Endothelial cell of hepatic sinusoid (primary cell): ENCODE results near the gene DES.

Experiments
- in situ Hi-C: cut with HindIII; loops from 2 replicates; pipeline ENCODE4 v1.10.0; 2017; ENCODE audit warnings: low sequenced_read_pairs

DES gene

DNA sequence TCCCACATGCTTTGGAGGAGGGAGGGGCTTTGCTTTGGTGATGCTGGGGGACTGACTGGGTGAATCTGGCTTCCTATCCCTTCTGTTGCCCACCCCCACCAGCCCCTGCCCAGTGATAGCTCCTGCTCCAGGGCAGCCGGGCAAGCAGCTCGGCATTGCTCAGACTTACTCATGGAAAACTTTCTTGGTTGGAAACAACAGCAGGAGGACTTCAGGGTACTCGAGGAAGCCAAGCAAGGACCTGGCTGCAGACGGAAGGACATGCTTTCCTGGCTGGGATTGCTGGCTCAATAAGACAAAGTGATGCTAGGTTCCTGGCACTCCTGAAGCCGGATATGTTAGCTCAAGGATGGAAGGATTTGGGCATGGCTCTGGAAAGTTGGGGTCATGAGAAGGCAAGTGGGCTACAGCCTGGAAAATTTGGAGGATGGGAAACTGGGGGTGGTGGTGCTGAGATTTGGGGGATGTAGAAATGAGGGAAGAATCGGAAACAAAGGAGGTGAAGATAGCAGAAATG, 19.6 kb downstream of the DES start:
- in situ Hi-C loops = no loop called here

DNA sequence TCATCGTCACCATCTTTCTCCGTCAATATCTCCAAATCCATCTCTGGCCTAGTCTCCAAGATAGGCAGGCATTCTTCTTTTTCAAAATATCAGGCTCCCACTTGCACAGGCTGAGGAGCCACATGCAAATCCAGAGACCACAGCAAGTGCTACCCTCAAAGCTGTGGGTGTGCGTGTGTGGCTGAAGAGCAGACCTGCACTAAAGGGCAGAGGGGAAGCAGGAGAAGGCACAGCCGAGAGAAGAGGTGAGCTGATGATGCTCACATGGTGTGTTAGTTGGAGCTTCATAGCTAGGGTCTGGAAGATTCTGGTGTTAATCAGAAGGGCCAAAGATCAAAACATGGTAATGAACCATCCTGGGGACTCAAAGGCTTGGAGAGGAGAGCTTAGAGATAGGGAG, 20.3 kb downstream of the DES start:
- in situ Hi-C loops = no loop called here

DNA sequence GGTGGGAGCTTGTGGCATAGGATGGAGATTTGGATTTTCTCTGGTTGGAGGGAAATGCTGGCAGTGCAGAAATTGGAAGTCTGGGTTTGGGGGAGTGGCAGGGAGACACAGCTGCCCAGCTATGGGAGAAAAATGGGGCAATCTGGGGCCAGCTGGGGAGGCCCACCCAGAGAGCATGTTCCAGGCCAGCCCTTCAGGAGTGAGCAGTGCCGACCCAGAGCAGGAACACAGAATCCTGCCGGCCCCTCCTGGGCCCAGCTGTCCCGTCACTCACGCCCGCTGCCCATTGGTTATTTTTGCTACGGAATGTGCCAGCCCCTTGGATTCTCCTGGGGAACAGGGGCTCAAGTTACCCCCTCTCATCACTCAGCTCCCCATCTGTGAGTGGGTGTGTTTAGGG, 21.3 kb downstream of the DES start:
- in situ Hi-C loops = no loop called here

DNA sequence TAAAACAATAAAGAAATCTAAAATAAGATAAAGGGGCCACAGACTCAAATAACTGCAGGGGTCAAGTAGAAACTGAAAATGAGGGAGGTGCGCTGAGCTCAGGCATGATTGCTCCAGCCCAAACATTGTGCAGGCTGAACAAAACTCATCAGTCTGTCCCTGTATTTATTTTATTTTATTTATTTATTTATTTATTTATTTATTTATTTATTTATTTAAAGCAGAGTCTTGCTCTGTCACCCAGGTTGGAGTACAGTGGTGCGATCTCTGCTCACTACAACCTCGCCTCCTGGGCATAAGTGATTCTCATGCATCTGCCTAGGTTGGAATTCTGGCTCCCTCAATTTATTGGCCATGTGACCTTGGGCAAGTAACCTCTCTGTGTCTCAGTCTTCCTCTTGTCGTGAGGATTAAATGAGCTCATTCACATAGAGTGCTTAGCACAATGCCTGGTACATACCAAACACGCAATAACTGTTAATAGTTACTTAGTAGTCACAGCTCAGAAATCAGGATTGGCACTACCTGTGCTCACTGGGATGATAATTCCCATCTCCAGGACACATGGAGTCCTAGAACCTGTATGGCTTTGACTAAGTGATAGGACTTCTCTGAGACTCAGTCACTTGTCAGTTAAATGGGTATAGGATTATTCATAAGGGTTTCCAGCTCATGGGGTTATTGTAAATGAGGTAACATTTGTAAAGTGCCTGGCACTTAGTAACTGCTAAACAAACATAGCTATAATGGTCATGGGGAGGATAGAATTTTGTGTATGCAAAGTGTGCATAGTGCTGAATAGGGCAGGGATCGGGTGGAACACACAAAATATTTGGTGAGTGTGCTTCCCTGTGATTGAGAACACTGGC, 22.4 kb downstream of the DES start:
- in situ Hi-C loops = loop anchor here (5.0 kb wide), 1 partner anchor 102 kb away; the partner anchor contains the start of genes CHPF and TMEM198

DNA sequence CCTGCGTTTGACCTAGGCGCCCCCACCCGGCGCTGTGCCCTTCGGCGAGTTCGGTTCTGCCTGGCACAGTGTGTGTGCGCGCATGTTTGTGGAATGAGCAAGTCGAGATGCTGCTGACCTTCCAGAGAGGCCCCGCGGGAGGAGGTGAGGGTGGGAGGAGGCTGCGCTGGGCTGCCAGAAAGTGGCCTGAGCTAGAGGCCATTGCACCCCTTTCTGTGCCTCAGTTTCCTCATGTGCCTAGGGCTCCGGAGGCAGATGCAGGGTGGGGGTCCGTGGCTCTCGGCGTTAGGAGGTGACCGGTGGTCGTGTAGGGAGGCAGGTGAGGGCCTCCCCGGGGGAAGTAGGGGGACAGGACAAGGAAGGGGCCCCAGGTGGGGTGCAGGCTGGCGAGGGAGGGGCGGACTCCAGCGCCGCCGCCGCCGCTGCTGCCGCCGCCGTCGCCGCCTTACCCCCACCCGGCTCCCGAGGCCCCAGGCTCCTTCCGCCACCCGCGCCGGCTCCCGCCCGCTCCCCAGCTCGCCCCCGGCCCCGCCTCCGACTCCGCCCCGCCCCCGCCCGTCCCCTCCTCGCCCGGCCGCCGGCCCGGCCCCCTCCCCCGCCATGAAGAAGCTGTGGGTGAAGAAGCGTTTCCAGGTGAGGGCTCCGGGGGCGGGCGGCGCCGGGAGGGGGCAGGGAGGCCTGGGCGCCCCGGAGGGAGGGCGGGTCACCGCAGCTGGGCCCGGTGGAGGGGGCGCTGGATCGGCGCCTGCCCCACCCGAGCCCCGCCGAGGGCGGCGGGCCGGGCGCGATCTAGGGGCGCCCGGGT, 23.5 kb downstream of the DES start:
- in situ Hi-C loops = loop anchor here (5.0 kb wide), 1 partner anchor 101 kb away; the partner anchor contains the start of genes CHPF and TMEM198

DNA sequence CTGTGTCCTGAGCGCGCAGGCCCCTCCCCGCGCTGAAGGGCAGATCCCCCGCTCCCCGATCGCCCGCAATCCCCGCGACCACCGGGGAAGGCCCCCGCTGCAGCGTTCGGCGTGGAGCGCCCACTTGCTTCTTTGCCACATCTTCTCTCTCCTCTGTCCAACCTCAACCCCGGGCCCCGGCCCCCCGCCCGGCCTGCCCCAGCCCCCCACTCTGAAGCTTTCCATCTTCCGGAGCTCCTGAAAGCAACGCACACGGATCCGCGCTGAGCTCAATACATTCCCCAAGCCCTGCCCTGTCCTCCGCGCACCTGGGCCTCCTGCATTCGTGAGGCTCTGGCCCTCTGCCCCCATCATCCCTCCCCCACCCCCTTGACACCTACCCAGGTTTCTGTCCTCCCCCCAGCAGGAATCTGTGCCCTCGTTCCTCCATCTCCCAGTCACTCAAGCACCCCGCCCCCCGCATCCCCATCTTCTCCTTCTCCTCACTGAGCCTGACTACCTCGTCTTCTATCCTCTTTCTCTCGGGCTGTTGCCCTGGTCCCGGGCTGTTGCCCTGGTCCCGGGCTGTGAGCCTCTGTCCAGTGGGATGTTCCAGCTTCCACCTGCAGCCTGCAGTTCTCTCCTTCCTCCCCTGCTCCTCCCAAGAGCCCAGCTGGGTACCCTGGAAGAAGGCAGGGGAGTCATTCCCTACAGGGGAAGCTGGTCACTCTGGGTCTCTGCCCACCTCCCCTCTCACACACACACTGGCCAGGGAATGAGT, 24.3 kb downstream of the DES start:
- in situ Hi-C loops = loop anchor here (5.0 kb wide), 1 partner anchor 100 kb away; the partner anchor contains the start of genes CHPF and TMEM198

DNA sequence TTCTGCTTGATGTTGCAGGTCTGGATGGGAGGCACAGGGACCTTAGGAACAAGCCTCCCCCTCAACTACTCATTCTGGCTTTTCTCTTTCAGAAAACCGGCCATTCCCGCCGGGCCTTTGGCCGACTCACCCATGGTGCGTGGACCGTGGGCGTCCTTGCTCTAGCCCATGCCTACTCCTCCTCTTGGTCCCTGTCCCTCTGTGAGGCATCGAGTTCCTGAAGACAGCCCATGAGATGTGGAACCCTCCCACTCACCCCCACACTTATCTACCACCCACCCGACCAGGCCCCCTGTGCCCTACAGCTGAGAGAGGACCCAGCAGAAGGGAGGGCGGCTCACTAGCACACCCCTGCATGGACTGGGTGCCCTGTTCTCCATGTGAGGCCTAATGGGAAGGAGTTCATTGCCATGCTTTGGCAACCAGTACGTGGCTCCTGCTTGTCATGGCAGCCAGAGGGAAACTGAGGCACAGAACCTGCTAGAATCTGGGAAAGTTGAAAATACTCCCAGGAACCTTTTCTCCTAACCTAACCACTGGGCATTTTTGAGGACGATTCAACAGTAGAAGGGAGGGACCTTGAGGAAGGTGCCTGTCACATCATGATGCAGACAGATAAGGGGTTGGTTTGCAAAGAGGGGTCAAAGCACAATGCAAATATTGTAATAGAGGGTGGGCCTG, 25.0 kb downstream of the DES start:
- in situ Hi-C loops = loop anchor here (5.0 kb wide), 1 partner anchor 99 kb away; the partner anchor contains the start of genes CHPF and TMEM198

DNA sequence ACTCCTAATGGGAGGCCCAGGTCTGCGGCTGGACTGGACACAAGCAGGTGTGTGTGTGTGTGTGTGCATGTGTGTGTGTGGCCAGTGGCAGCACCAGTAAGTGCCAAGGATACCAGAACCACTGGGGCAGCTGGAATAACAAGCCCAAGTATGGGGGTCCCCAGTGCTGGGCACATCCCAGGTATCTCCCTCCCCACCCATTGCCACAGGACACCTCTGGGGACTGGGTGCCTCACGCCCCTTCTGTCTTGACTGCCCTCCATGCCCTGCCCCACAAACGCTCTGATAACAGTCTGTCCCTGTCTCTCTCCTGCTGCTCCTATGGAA, 25.5 kb downstream of the DES start:
- in situ Hi-C loops = loop anchor here (5.0 kb wide), 1 partner anchor 99 kb away; the partner anchor contains the start of genes CHPF and TMEM198

DNA sequence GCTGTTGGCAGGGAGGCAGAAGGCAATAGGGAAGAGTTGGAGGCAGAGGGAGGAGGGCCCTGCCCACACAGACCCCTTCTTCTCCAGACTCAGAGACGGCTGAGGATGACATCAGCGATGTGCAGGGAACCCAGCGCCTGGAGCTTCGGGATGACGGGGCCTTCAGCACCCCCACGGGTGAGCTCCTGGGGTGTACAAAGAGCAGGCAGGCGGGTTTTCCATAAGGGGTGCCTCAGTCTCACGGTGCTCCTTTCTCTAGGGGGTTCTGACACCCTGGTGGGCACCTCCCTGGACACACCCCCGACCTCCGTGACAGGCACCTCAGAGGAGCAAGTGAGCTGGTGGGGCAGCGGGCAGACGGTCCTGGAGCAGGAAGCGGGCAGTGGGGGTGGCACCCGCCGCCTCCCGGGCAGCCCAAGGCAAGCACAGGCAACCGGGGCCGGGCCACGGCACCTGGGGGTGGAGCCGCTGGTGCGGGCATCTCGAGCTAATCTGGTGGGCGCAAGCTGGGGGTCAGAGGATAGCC, 26.5 kb downstream of the DES start:
- in situ Hi-C loops = loop anchor here (5.0 kb wide), 1 partner anchor 98 kb away; the partner anchor contains the start of genes CHPF and TMEM198

DNA sequence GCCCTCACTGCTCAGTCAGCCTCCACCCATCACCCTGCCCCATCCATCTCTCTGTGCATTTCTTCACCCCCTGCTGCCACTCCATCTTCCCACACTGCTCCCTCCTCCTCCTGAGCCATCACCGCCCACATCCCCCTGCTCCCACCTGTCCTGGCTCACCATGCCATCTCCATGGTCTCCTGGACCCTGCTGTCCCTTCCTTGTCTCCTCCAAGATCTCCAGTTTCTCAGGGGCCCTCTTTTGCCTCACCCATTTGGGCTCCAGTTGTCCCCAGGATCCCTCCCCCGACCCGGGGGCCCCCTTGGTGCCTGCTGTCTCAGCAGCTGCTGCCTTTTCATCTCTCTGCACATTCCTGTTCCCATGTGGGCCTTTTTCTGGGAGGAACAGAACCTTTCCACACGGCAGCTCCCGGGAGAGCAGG, 27.1 kb downstream of the DES start:
- in situ Hi-C loops = no loop called here

DNA sequence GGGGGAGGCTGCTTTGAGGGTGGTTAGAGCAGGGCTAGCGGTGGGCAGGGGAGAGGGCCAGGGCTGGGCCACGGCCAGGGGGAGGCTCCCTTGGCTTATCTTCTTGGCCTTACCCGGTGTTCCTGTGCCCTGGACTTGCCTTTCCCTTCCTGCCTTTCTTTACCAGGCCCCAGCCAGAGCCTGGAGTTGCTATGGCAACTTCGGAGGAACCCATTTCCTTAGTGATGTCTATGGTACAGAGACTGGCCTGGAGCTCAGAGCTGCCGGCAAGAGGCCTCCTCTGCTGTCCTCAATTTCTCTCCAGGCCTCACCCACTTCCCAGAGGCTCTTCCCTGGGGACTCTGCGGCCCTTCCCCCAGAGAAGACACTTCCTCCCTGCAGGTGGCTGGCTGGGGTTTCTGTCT, 27.9 kb downstream of the DES start:
- in situ Hi-C loops = no loop called here

DNA sequence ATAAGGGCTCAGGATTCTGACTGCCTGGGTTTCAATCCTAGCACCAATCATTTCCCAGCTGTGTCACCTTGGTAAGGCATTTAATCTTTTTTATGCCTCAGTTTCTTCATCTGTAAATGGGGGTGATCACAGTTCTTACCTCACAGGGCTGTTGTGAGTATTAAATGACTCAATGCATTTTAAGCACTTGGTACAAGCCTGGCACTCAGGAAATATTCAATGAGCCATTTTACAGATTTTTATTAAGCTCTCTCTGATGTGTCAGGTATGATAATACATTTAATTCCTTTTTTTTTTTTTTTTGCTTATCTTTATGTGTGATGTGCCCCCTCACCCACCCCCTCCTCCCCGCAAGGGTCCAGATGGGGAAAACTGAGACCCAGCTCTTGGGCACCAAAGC, 28.5 kb downstream of the DES start:
- in situ Hi-C loops = no loop called here

DNA sequence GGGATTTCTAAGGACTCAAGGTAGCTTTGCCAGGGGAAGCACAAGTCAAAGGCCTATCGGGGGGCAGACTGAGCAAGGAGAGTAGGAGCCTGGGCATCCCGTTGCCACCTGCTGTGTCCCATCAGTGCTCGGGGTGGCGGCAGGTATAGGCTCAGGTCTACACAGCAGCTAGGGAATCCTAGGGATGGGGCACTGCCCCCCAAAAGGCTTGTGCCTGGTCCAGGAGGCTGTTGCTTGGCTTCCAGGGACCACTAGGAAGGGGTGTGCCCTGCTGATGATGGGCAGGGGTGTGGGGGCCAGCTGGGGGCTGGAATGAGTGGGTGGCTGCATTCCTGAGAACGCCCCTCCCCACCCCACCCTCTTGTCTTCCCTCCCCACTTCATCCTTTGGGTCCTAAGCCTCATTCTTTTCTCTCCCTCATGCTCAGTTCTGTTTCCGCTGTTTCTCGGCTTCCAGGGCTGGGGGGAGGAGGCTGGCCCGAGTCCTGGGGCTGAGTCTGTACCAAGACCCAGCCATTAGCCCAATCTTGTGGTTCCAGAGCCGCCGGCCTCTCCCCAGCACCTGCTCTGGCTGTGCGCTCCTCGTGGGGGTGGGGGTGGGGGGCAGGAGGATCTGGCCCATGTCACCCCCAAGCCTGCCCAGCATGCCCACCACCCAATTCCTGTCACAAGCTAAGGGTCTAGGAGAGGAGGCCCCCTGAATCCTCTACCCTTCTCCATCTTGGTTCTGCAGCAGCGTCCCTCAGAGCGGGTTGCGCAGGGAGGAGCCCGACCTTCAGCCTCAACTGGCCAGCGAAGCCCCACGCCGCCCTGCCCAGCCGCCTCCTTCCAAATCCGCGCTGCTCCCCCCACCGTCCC, 29.3 kb downstream of the DES start:
- in situ Hi-C loops = no loop called here

DNA sequence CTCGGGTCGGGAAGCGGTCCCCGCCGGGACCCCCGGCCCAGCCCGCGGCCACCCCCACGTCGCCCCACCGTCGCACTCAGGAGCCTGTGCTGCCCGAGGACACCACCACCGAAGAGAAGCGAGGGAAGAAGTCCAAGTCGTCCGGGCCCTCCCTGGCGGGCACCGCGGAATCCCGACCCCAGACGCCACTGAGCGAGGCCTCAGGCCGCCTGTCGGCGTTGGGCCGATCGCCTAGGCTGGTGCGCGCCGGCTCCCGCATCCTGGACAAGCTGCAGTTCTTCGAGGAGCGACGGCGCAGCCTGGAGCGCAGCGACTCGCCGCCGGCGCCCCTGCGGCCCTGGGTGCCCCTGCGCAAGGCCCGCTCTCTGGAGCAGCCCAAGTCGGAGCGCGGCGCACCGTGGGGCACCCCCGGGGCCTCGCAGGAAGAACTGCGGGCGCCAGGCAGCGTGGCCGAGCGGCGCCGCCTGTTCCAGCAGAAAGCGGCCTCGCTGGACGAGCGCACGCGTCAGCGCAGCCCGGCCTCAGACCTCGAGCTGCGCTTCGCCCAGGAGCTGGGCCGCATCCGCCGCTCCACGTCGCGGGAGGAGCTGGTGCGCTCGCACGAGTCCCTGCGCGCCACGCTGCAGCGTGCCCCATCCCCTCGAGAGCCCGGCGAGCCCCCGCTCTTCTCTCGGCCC, 30.1 kb downstream of the DES start:
- in situ Hi-C loops = no loop called here

DNA sequence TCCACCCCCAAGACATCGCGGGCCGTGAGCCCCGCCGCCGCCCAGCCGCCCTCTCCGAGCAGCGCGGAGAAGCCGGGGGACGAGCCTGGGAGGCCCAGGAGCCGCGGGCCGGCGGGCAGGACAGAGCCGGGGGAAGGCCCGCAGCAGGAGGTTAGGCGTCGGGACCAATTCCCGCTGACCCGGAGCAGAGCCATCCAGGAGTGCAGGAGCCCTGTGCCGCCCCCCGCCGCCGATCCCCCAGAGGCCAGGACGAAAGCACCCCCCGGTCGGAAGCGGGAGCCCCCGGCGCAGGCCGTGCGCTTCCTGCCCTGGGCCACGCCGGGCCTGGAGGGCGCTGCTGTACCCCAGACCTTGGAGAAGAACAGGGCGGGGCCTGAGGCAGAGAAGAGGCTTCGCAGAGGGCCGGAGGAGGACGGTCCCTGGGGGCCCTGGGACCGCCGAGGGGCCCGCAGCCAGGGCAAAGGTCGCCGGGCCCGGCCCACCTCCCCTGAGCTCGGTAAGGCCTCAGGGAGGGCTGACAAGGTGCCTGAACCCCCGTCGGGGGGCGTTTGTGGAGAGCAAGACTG, 30.7 kb downstream of the DES start:
- in situ Hi-C loops = no loop called here

DNA sequence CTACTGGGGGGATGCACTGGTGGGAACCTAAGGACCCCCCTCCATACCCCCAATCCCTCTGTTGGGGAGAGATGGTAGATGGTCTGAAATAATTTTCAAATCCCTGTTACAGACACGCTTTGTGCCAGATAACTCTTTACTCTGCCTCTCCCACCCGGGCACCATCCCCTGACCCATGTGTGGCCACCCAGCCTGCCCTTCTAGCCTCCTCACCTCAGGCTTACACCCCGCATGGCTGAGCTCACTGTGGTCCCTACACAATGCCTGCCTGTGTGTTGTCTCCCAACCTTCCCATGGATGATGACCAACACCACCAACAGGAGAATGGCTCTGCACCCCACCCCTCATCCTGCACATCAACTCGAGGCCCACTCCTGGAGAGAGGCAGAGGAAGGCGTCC, 31.4 kb downstream of the DES start:
- in situ Hi-C loops = no loop called here

DNA sequence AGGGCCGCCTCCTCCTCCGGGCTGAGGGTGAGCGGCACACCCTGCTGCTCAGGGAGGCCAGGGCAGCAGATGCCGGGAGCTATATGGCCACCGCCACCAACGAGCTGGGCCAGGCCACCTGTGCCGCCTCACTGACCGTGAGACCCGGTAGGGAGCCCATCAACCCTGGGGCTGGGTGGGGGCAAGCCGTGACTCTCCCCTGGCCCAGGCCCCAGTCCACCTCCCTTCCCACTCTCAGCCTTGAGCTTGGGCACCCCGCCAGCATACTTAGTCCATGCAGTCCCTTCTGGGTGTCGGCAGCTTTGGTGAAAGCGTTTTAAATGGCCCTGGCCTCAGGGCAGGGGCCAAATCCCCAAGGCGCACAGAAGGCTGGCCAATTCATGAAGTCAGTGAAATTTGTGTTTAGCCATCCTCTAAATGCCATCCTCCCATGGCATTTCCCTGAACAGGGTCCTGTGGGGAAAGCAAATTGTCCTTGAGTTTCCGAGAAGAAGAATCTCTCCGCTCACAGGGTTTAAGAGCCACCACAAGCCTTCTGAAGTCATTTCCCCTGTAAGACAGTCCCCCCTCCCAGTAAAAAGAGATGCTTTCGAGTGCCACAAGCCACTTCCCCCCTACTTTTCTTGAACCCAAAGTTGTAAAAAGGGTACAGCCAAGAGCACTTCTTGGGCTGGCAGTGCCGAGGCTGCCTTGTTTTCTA, 33.6 kb downstream of the DES start:
- in situ Hi-C loops = no loop called here
